HepG2 (cell line): ENCODE results near the gene SLC25A25. TPM values are rescaled to one million over a fixed set of nuclear protein-coding genes. Genes with fewer than 3 reads are reported as not detected.

Experiments
- ARID3A ChIP-seq: IDR thresholded peaks from 2 replicates; pipeline ENCODE4 v1.6.1; 2012; ENCODE audit warnings: low read depth, low read length, improper control_type of control experiment
- ETV5 ChIP-seq: IDR thresholded peaks from 2 replicates; pipeline ENCODE4 v1.6.1; 2018; ENCODE audit warnings: missing biosample characterization, missing genetic modification reagents, inconsistent platforms, borderline replicate concordance
- HNF4A ChIP-seq: sonication (generic); formaldehyde crosslinking; IDR thresholded peaks from 2 replicates; pipeline ENCODE4 v1.4.0; 2020; ENCODE audit warnings: missing genetic modification reagents
- MAZ ChIP-seq, 2 experiments: sonication (generic) in 1 of 2; formaldehyde crosslinking in 1 of 2; IDR thresholded peaks; 2 replicates each; pipeline versions ENCODE4 v1.5.0 to v1.6.1; 2012 to 2020; ENCODE audit warnings: low read depth in 2 of 2, mild to moderate bottlenecking in 2 of 2, borderline replicate concordance in 1 of 2, improper control_type of control experiment in 1 of 2, low read length in 1 of 2, missing genetic modification reagents in 1 of 2, moderate library complexity in 1 of 2
- NCOR1 ChIP-seq: fragments of 200-600 bp; sonication (generic); IDR thresholded peaks from 2 replicates; pipeline ENCODE4 v1.7.0; 2017; ENCODE audit warnings: antibody characterized with exemption, low read length, borderline replicate concordance
- PHB2 ChIP-seq: fragments of 450-650 bp; IDR thresholded peaks from 2 replicates; pipeline ENCODE4 v1.6.1; 2018; ENCODE audit not compliant: partially characterized antibody
- RFX5 ChIP-seq: IDR thresholded peaks from 2 replicates; pipeline ENCODE4 v1.6.1; 2011; ENCODE audit warnings: low read depth, low read length, improper control_type of control experiment
- SMAD1 ChIP-seq: sonication (generic); formaldehyde crosslinking; IDR thresholded peaks from 2 replicates; pipeline ENCODE4 v1.4.0; 2020; ENCODE audit warnings: missing genetic modification reagents, low read depth, mild to moderate bottlenecking, borderline replicate concordance
- ZNF17 ChIP-seq: sonication (generic); formaldehyde crosslinking; IDR thresholded peaks from 2 replicates; pipeline ENCODE4 v1.5.0; 2020; ENCODE audit warnings: mild to moderate bottlenecking, missing genetic modification reagents
- ZNF260 ChIP-seq: sonication (generic); formaldehyde crosslinking; IDR thresholded peaks from 2 replicates; pipeline ENCODE4 v1.4.0; 2020; ENCODE audit warnings: missing genetic modification reagents, low read depth, mild to moderate bottlenecking, borderline replicate concordance
- ZNF652 ChIP-seq: IDR thresholded peaks from 2 replicates; pipeline ENCODE4 v1.6.1; 2016; ENCODE audit warnings: low read depth, borderline replicate concordance
- ZSCAN25 ChIP-seq: sonication (generic); formaldehyde crosslinking; IDR thresholded peaks from 2 replicates; pipeline ENCODE4 v1.8.0; 2022; ENCODE audit warnings: mild to moderate bottlenecking, missing genetic modification reagents
- polyA plus RNA-seq, 8 experiments: library from polyadenylated mRNA; depleted of rRNA in 3 of 8; stranded (reverse) in 7 of 8; unstranded in 1 of 8; fragments of >200 nt; fragmentation: Illumina TruSeq in 4 of 8; extraction: Trizol in 4 of 8; gene quantifications; 2 replicates each; pipeline versions ENCODE4 v1.2.1 to v1.2.3, GENCODE V29; 2011 to 2016; ENCODE audit warnings: low read depth in 4 of 8, missing spikeins in 1 of 8, mixed read lengths in 1 of 8; ENCODE audit not compliant: insufficient read depth in 1 of 8
- total RNA-seq, 5 experiments: library from RNA; depleted of rRNA; stranded (reverse); fragments of >200 nt; fragmentation: Illumina TruSeq; extraction: Trizol; gene quantifications; 2 replicates each; pipeline ENCODE4 v1.2.3, GENCODE V29; 2016; ENCODE audit warnings: low read depth in 1 of 5
- TF ChIP-seq, protein P1 (sequence below): sonication (generic); formaldehyde crosslinking; conservative IDR thresholded peaks from 2 replicates; pipeline ENCODE4 v1.4.0; 2020; ENCODE audit warnings: mild to moderate bottlenecking, missing genetic modification reagents, moderate library complexity
- TF ChIP-seq, protein P2 (sequence below): sonication (generic); formaldehyde crosslinking; IDR thresholded peaks from 2 replicates; pipeline ENCODE4 v1.8.0; 2022; ENCODE audit warnings: mild to moderate bottlenecking, missing genetic modification reagents, moderate library complexity
- TF ChIP-seq, protein P3 (sequence below), 2 experiments: sonication (generic) in 1 of 2; formaldehyde crosslinking in 1 of 2; IDR thresholded peaks; 2 replicates each; pipeline versions ENCODE4 v1.6.1 to v1.9.0; 2014 to 2022; ENCODE audit warnings: antibody characterized with exemption in 1 of 2, borderline replicate concordance in 1 of 2, inconsistent platforms in 1 of 2, low read depth in 1 of 2, missing genetic modification reagents in 1 of 2

The SLC25A25 gene
- total and polyA plus RNA-seq, 2 of the 13 experiments (the other 11 are each of a cell fraction or from before 2014, with no cell fraction given), result 10.5 to 24.8 TPM

GRCh38 chr9:128073253-128073886 lies 5.3 kb downstream of the SLC25A25 start (continued):
- TF ChIP-seq RFX5, result no peak
- TF ChIP-seq MAZ (IDR thresholded peaks at IDR 0.05; ENCODE audit: borderline replicate concordance, low read depth, low read length), result no peak
- no peak for TF ChIP-seq MAZ (CRISPR knock-in tag; IDR thresholded peaks at IDR 0.05; ENCODE audit: low read depth)
- TF ChIP-seq NCOR1, result peak; percentile 94
- no peak for TF ChIP-seq ZSCAN25 (CRISPR knock-in tag)
- TF ChIP-seq PHB2, result no peak
- no peak for TF ChIP-seq ZNF17 (CRISPR knock-in tag)
- TF ChIP-seq ARID3A, result peak; percentile 92
- peak; percentile 89 for TF ChIP-seq HNF4A
- TF ChIP-seq ETV5, result no peak
- TF ChIP-seq ZNF652 (CRISPR knock-in tag), result no peak
- TF ChIP-seq, protein P1, sequence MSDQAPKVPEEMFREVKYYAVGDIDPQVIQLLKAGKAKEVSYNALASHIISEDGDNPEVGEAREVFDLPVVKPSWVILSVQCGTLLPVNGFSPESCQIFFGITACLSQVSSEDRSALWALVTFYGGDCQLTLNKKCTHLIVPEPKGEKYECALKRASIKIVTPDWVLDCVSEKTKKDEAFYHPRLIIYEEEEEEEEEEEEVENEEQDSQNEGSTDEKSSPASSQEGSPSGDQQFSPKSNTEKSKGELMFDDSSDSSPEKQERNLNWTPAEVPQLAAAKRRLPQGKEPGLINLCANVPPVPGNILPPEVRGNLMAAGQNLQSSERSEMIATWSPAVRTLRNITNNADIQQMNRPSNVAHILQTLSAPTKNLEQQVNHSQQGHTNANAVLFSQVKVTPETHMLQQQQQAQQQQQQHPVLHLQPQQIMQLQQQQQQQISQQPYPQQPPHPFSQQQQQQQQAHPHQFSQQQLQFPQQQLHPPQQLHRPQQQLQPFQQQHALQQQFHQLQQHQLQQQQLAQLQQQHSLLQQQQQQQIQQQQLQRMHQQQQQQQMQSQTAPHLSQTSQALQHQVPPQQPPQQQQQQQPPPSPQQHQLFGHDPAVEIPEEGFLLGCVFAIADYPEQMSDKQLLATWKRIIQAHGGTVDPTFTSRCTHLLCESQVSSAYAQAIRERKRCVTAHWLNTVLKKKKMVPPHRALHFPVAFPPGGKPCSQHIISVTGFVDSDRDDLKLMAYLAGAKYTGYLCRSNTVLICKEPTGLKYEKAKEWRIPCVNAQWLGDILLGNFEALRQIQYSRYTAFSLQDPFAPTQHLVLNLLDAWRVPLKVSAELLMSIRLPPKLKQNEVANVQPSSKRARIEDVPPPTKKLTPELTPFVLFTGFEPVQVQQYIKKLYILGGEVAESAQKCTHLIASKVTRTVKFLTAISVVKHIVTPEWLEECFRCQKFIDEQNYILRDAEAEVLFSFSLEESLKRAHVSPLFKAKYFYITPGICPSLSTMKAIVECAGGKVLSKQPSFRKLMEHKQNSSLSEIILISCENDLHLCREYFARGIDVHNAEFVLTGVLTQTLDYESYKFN (CRISPR knock-in tag), result peak; percentile 79
- no peak for TF ChIP-seq ZNF260 (CRISPR knock-in tag)
- TF ChIP-seq, protein P2, sequence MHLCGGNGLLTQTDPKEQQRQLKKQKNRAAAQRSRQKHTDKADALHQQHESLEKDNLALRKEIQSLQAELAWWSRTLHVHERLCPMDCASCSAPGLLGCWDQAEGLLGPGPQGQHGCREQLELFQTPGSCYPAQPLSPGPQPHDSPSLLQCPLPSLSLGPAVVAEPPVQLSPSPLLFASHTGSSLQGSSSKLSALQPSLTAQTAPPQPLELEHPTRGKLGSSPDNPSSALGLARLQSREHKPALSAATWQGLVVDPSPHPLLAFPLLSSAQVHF, result no peak
- TF ChIP-seq, protein P3, sequence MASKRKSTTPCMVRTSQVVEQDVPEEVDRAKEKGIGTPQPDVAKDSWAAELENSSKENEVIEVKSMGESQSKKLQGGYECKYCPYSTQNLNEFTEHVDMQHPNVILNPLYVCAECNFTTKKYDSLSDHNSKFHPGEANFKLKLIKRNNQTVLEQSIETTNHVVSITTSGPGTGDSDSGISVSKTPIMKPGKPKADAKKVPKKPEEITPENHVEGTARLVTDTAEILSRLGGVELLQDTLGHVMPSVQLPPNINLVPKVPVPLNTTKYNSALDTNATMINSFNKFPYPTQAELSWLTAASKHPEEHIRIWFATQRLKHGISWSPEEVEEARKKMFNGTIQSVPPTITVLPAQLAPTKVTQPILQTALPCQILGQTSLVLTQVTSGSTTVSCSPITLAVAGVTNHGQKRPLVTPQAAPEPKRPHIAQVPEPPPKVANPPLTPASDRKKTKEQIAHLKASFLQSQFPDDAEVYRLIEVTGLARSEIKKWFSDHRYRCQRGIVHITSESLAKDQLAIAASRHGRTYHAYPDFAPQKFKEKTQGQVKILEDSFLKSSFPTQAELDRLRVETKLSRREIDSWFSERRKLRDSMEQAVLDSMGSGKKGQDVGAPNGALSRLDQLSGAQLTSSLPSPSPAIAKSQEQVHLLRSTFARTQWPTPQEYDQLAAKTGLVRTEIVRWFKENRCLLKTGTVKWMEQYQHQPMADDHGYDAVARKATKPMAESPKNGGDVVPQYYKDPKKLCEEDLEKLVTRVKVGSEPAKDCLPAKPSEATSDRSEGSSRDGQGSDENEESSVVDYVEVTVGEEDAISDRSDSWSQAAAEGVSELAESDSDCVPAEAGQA (IDR thresholded peaks at IDR 0.05; ENCODE audit: low read depth), result no peak
- TF ChIP-seq, protein P3 (CRISPR knock-in tag; IDR thresholded peaks at IDR 0.05; ENCODE audit: borderline replicate concordance), result no peak
- no peak for TF ChIP-seq SMAD1 (CRISPR knock-in tag)
